ENCODE measurements around the gene TOP3A.

- TF ChIP-seq, protein P1, sequence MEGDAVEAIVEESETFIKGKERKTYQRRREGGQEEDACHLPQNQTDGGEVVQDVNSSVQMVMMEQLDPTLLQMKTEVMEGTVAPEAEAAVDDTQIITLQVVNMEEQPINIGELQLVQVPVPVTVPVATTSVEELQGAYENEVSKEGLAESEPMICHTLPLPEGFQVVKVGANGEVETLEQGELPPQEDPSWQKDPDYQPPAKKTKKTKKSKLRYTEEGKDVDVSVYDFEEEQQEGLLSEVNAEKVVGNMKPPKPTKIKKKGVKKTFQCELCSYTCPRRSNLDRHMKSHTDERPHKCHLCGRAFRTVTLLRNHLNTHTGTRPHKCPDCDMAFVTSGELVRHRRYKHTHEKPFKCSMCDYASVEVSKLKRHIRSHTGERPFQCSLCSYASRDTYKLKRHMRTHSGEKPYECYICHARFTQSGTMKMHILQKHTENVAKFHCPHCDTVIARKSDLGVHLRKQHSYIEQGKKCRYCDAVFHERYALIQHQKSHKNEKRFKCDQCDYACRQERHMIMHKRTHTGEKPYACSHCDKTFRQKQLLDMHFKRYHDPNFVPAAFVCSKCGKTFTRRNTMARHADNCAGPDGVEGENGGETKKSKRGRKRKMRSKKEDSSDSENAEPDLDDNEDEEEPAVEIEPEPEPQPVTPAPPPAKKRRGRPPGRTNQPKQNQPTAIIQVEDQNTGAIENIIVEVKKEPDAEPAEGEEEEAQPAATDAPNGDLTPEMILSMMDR (IDR thresholded peaks at IDR 0.05), result no peak
- no peak for TF ChIP-seq POLR2AphosphoS5 (IDR thresholded peaks at IDR 0.05)
Observed at GRCh38 chr17:18234853-18235380, 79.9 kb downstream of the TOP3A start.

Data from prostate gland (tissue), 2 donors.